ENCODE measurements around the gene CLEC4G. TPM values are rescaled to one million over a fixed set of nuclear protein-coding genes. Genes with fewer than 3 reads are reported as not detected.

CLEC4G gene
- polyA plus RNA-seq, 1 donor (not counting 4 experiments of a cell fraction or from before 2014, with no cell fraction given), result not detected

- no peaks in the 10 kb centered on the region for H3K27me3 ChIP-seq (ENCODE audit: control insufficient read depth, extremely low read depth, insufficient read depth, low read length)
- no peaks in the 10 kb centered on the region for H3K9me1 ChIP-seq (ENCODE audit: control insufficient read depth, extremely low read depth, insufficient read depth, low read length)
- no peaks in the 10 kb centered on the region for H4K20me1 ChIP-seq (ENCODE audit: control insufficient read depth, extremely low read depth, insufficient read depth, low read length)
- H2AFZ ChIP-seq (ENCODE audit: control insufficient read depth, low read length), result no peak overlapping the region
- no peak overlapping the region for H3K27ac ChIP-seq (ENCODE audit: control insufficient read depth, insufficient read depth, low read length)
- no peak overlapping the region for H3K4me3 ChIP-seq (ENCODE audit: control insufficient read depth in 2 of 3, extremely low read depth in 1 of 3, insufficient read depth in 2 of 3, low read depth in 1 of 3, low read length in 3 of 3)
- dilution Hi-C loops (cut with MboI; ENCODE audit: extremely low pct_ligation_motif_present, low sequenced_read_pairs), result no loop called here
- H3K9ac ChIP-seq (ENCODE audit: control insufficient read depth, extremely low read depth, insufficient read depth, low read length), result no peak overlapping the region
- no peak for FAIRE-seq
- H3K36me3 ChIP-seq (ENCODE audit: control insufficient read depth in 2 of 2, extremely low read depth in 1 of 2, insufficient read depth in 2 of 2, low read length in 2 of 2), result no peaks in the 10 kb centered on the region
- H3K79me2 ChIP-seq (ENCODE audit: control insufficient read depth, insufficient read depth, low read length), result no peaks in the 10 kb centered on the region
- no peak overlapping the region for H3K4me2 ChIP-seq (ENCODE audit: control insufficient read depth, extremely low read depth, insufficient read depth, low read depth, low read length)
- H3K4me1 ChIP-seq (ENCODE audit: control insufficient read depth, extremely low read depth, insufficient read depth, low read length), result no peaks in the 10 kb centered on the region
- TF ChIP-seq EZH2 (IDR thresholded peaks at IDR 0.05; ENCODE audit: low read length), result no peak
- TF ChIP-seq, protein P1, sequence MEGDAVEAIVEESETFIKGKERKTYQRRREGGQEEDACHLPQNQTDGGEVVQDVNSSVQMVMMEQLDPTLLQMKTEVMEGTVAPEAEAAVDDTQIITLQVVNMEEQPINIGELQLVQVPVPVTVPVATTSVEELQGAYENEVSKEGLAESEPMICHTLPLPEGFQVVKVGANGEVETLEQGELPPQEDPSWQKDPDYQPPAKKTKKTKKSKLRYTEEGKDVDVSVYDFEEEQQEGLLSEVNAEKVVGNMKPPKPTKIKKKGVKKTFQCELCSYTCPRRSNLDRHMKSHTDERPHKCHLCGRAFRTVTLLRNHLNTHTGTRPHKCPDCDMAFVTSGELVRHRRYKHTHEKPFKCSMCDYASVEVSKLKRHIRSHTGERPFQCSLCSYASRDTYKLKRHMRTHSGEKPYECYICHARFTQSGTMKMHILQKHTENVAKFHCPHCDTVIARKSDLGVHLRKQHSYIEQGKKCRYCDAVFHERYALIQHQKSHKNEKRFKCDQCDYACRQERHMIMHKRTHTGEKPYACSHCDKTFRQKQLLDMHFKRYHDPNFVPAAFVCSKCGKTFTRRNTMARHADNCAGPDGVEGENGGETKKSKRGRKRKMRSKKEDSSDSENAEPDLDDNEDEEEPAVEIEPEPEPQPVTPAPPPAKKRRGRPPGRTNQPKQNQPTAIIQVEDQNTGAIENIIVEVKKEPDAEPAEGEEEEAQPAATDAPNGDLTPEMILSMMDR (optimal IDR thresholded peaks at IDR 0.05 in 1 of 3, IDR thresholded peaks at IDR 0.05 in 1 of 3, conservative IDR thresholded peaks at IDR 0.05 in 1 of 3; ENCODE audit: extremely low read depth in 1 of 3, insufficient read depth in 2 of 3, low read length in 3 of 3), result no peak
- DNase-seq (ENCODE audit: low read depth, low spot score), result no peak
- no peaks in the 10 kb centered on the region for H3K9me3 ChIP-seq (ENCODE audit: control insufficient read depth, low read depth, low read length)
These were observed 26.3 kb downstream of the CLEC4G start for GRCh38 chr19:7705387-7706187.

GRCh38 chr19:7704280-7705060, 27.4 kb downstream of the CLEC4G start:
- DNase-seq (ENCODE audit: low read depth, low spot score), result no peak
- dilution Hi-C loops (cut with MboI; ENCODE audit: extremely low pct_ligation_motif_present, low sequenced_read_pairs), result no loop called here
- no peak for FAIRE-seq

More at GRCh38 chr19:7704280-7705060, 27.4 kb downstream of the CLEC4G start:
- H3K4me1 ChIP-seq (ENCODE audit: control insufficient read depth, extremely low read depth, insufficient read depth, low read length), result no peaks in the 10 kb centered on the region
- no peaks in the 10 kb centered on the region for H4K20me1 ChIP-seq (ENCODE audit: control insufficient read depth, extremely low read depth, insufficient read depth, low read length)
- no peak overlapping the region for H3K4me2 ChIP-seq (ENCODE audit: control insufficient read depth, extremely low read depth, insufficient read depth, low read depth, low read length)
- H3K36me3 ChIP-seq (ENCODE audit: control insufficient read depth in 2 of 2, extremely low read depth in 1 of 2, insufficient read depth in 2 of 2, low read length in 2 of 2), result no peaks in the 10 kb centered on the region
- H3K27me3 ChIP-seq (ENCODE audit: control insufficient read depth, extremely low read depth, insufficient read depth, low read length), result no peaks in the 10 kb centered on the region
- H3K9me1 ChIP-seq (ENCODE audit: control insufficient read depth, extremely low read depth, insufficient read depth, low read length), result no peaks in the 10 kb centered on the region
- no peak overlapping the region for H3K4me3 ChIP-seq (ENCODE audit: control insufficient read depth in 2 of 3, extremely low read depth in 1 of 3, insufficient read depth in 2 of 3, low read depth in 1 of 3, low read length in 3 of 3)
- no peaks in the 10 kb centered on the region for H3K9me3 ChIP-seq (ENCODE audit: control insufficient read depth, low read depth, low read length)
- no peak overlapping the region for H3K9ac ChIP-seq (ENCODE audit: control insufficient read depth, extremely low read depth, insufficient read depth, low read length)
- no peak for TF ChIP-seq EZH2 (IDR thresholded peaks at IDR 0.05; ENCODE audit: low read length)
- TF ChIP-seq, protein P1 (optimal IDR thresholded peaks at IDR 0.05 in 1 of 3, IDR thresholded peaks at IDR 0.05 in 1 of 3, conservative IDR thresholded peaks at IDR 0.05 in 1 of 3; ENCODE audit: extremely low read depth in 1 of 3, insufficient read depth in 2 of 3, low read length in 3 of 3), result no peak
- no peaks in the 10 kb centered on the region for H3K79me2 ChIP-seq (ENCODE audit: control insufficient read depth, insufficient read depth, low read length)
- H2AFZ ChIP-seq (ENCODE audit: control insufficient read depth, low read length), result no peak overlapping the region
- no peak overlapping the region for H3K27ac ChIP-seq (ENCODE audit: control insufficient read depth, insufficient read depth, low read length)

Measured in keratinocyte (primary cell).